Uterus (tissue), 4 donors: Measurements from ENCODE around the gene CACNA1B. TPM values are rescaled to one million over a fixed set of nuclear protein-coding genes. Genes with fewer than 3 reads are reported as not detected.

Source experiments
- DNase-seq, 2 donors: peaks; one replicate each; pipeline ENCODE4 v3.0.0-alpha.2; 2019 to 2020
- H3K27ac ChIP-seq, 2 donors: fragments of 200-600 bp; sonication (generic); 1 replicate in 1 of 2; 2 replicates in 1 of 2; pipeline ENCODE4 v1.5.1; 2016 to 2018
- H3K27me3 ChIP-seq, 2 donors: fragments of 200-600 bp; sonication (generic); one replicate each; pipeline ENCODE4 v1.5.1; 2018 to 2019; ENCODE audit warnings: control low read depth in 1 of 2
- H3K36me3 ChIP-seq, 2 donors: fragments of 200-600 bp; sonication (generic); one replicate each; pipeline ENCODE4 v1.5.1; 2019; ENCODE audit warnings: control low read depth in 1 of 2
- H3K4me1 ChIP-seq, 2 donors: fragments of 200-600 bp; sonication (generic); one replicate each; pipeline ENCODE4 v1.5.1; 2018 to 2019; ENCODE audit warnings: control low read depth in 1 of 2
- H3K4me3 ChIP-seq, 2 donors: fragments of 200-600 bp; sonication (generic); 1 replicate in 1 of 2; 2 replicates in 1 of 2; pipeline ENCODE4 v1.5.1; 2018 to 2019; ENCODE audit warnings: mild to moderate bottlenecking in 1 of 2
- H3K9me3 ChIP-seq, 2 donors: fragments of 200-600 bp; sonication (generic); one replicate each; pipeline ENCODE4 v1.5.1; 2019; ENCODE audit warnings: control low read depth in 1 of 2
- POLR2A ChIP-seq, 2 donors: fragments of 450-650 bp; IDR thresholded peaks; one replicate each; pipeline ENCODE4 v1.6.1; 2016; ENCODE audit warnings: antibody characterized with exemption in 2 of 2, mild to moderate bottlenecking in 1 of 2, moderate library complexity in 1 of 2
- intact Hi-C: fragments of 100-400 bp; cut with DNase I; formaldehyde crosslinking; loops from one replicate; pipeline ENCODE4 v1.15.1; 2023; ENCODE audit warnings: low total_unique reads
- total RNA-seq, 4 donors: library from RNA; depleted of rRNA in 3 of 4; stranded (reverse); fragments of >200 nt in 3 of 4; gene quantifications; one replicate each; pipeline versions ENCODE4 v1.1.0 to v1.2.4, GENCODE V29; 2014 to 2023
- TF ChIP-seq, protein P1 (sequence below), 4 experiments: fragments of 200-600 bp in 2 of 4; fragments of 450-650 bp in 2 of 4; sonication (generic) in 2 of 4; IDR thresholded peaks; one replicate each; pipeline ENCODE4 v1.5.1; 2016 to 2019; ENCODE audit warnings: antibody characterized with exemption in 4 of 4, mild to moderate bottlenecking in 2 of 4, moderate library complexity in 1 of 4
- donor health status: DM: yes; HTN: yes; CAD: no.

The CACNA1B gene
- total RNA-seq, 4 donors from 2014 or later: 0.12 to 0.97 TPM; not detected in 2

DNA sequence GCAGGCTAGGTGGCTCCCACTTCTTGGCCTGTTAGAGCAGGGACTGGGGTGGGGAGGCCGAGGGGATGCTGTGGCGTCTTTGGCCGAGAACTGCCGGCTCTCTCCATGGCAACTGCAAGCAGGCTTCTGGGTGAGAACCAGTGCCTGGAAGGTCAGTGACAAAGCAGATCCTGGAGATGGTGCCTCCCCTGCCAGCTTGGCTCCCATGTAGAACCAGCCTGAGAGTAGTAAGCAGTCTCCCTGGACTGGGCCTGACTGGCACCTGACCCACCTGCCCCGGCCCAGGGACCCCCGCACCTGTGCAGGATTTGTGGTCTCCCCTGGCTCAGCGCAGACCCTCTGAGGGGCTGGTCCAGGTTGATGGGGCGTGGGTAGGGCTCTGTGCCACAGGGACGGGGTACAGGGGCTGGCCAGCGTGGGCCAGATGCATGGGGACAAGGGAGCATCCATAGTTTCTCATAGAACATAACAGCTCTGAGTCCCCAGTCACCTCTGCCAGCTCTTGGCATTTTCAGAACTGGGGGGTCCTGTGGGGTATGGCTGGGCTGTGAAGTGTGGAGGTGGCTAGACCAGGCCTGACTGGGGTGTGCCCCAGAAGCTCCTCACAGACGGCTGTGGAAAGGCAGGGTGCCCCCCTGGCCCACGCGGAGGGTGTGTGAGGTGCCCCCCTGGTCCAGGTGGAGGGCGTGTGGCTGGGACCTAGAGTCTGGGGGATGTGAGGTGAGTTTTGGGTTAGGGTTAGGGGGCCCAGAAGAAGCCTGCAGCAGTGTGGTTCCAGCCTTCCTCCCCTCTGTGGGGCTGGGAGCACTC is 22.2 kb downstream of the CACNA1B start:
- Histone ChIP-seq H3K27ac (no peak overlapping the region), H3K27me3 (no peaks in the 10 kb centered on the region), H3K36me3 (no peaks in the 10 kb centered on the region), H3K9me3 (no peaks in the 10 kb centered on the region), H3K4me1 (no peaks in the 10 kb centered on the region), H3K4me3 (no peak overlapping the region)
- intact Hi-C loops: no loop called here
- DNase-seq: no peak
- TF ChIP-seq, protein P1, sequence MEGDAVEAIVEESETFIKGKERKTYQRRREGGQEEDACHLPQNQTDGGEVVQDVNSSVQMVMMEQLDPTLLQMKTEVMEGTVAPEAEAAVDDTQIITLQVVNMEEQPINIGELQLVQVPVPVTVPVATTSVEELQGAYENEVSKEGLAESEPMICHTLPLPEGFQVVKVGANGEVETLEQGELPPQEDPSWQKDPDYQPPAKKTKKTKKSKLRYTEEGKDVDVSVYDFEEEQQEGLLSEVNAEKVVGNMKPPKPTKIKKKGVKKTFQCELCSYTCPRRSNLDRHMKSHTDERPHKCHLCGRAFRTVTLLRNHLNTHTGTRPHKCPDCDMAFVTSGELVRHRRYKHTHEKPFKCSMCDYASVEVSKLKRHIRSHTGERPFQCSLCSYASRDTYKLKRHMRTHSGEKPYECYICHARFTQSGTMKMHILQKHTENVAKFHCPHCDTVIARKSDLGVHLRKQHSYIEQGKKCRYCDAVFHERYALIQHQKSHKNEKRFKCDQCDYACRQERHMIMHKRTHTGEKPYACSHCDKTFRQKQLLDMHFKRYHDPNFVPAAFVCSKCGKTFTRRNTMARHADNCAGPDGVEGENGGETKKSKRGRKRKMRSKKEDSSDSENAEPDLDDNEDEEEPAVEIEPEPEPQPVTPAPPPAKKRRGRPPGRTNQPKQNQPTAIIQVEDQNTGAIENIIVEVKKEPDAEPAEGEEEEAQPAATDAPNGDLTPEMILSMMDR (IDR thresholded peaks at IDR 0.05): no peak
- no peak for TF ChIP-seq POLR2A (IDR thresholded peaks at IDR 0.05)

DNA sequence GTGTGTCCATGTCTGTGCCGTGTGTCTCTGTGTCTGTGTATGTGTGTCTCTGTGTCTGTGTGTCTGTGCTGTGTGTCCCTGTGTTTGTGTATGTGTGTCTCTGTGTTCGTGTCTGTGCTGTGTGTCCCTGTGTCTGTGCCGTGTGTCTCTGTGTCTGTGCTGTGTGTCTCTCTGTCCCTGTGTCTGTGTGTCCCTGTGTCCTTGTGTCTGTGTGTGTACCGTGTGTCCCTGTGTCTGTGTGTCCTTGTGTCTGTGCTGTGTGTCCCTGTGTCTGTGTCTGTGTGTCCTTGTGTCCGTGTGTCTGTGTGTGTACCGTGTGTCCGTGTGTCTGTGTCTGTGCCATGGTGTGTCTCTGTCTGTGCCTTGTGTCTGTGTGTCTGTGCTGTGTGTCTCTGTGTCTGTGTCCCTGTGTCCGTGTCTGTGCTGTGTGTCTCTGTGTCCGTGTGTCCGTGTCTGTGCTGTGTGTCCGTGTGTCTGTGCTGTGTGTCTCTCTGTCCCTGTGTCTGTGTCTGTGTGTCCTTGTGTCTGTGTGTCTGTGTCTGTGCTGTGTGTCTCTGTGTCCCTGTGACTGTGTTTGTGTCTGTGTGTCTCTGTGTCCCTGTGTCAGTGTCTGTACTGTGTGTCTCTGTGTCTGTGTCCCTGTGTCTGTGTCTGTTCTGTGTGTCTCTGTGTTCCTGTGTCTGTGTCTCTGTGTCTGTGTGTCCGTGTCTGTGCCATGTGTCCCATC is 23.2 kb downstream of the CACNA1B start:
- TF ChIP-seq, protein P1 (IDR thresholded peaks at IDR 0.05): no peak
- no peak for TF ChIP-seq POLR2A (IDR thresholded peaks at IDR 0.05)
- no peak overlapping the region for H3K4me3 ChIP-seq
- no peak overlapping the region for H3K27ac ChIP-seq
- H3K4me1 ChIP-seq: no peaks in the 10 kb centered on the region
- H3K27me3 ChIP-seq: no peaks in the 10 kb centered on the region
- no peaks in the 10 kb centered on the region for H3K36me3 ChIP-seq
- DNase-seq: no peak
- no peaks in the 10 kb centered on the region for H3K9me3 ChIP-seq
- intact Hi-C loops: no loop called here

DNA sequence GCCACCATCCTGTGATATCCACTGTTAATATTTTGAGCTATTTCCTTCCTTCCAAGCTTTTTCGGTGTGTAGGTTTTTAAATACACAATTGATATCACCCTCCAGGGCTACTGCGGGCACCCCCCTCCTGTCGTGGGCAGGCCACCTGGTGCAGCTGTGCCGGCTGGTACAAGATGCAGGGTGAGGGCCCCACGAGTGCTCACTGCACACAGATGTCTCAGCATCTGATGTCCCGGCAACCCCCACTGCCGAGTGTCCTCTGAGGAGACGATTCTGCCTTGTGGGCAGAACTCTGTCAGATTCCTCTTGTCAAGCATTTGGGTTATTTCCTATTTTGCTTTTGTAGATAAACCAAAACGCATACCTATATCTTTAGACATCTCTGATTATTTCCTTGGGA is 25.1 kb downstream of the CACNA1B start:
- intact Hi-C loops: no loop called here
- Histone ChIP-seq H3K4me1 (no peaks in the 10 kb centered on the region), H3K9me3 (no peaks in the 10 kb centered on the region), H3K27me3 (no peaks in the 10 kb centered on the region), H3K36me3 (no peaks in the 10 kb centered on the region), H3K4me3 (no peak overlapping the region), H3K27ac (no peak overlapping the region)
- DNase-seq: no peak
- TF ChIP-seq POLR2A (IDR thresholded peaks at IDR 0.05): no peak
- TF ChIP-seq, protein P1 (IDR thresholded peaks at IDR 0.05): no peak

DNA sequence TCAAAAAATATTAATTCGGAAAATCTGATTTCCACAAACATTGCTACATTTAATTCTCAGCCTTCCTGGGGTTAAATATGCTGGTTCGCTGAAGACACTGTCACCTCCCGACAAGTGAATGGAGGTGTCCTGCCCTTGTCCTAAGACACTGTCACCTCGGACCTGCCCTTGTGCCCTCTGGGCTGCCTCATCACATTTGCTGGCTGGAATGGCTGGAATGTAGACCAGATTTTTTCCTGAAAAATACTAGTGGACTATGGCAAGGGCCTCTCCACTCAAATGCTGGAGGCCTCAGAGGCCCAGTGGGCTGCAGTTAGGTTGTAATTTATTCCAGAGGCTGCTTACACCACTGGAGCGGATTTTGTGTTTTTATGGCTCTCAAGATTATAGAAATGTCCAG is 28.2 kb downstream of the CACNA1B start:
- Histone ChIP-seq H3K27me3 (no peaks in the 10 kb centered on the region), H3K4me1 (no peaks in the 10 kb centered on the region), H3K4me3 (no peak overlapping the region), H3K27ac (no peak overlapping the region), H3K36me3 (no peaks in the 10 kb centered on the region), H3K9me3 (no peaks in the 10 kb centered on the region)
- intact Hi-C loops: no loop called here
- no peak for DNase-seq
- no peak for TF ChIP-seq POLR2A (IDR thresholded peaks at IDR 0.05)
- TF ChIP-seq, protein P1 (IDR thresholded peaks at IDR 0.05): no peak

DNA sequence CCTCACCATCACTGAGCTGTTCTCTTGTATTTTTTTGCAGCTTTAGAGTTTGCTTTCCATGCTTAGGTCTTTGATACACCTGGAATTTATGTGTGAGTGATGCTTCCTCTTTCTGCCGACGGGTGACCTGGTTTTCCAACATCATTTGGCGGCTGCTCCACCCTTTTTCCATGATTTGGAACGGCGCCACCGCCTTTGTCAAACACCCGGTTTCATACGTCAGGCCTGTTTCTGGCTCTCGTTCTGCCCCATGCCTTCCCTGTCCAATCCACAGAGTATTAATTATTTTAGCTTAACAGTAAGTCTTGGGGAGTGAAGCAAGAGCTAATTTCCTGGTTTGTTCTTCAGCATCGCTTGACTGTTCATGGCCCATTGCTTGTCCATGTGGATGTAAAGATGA is 30.2 kb downstream of the CACNA1B start:
- Histone ChIP-seq H3K4me1 (no peaks in the 10 kb centered on the region), H3K9me3 (no peaks in the 10 kb centered on the region), H3K4me3 (no peak overlapping the region), H3K36me3 (no peaks in the 10 kb centered on the region), H3K27ac (no peak overlapping the region), H3K27me3 (no peaks in the 10 kb centered on the region)
- TF ChIP-seq POLR2A (IDR thresholded peaks at IDR 0.05): no peak
- TF ChIP-seq, protein P1 (IDR thresholded peaks at IDR 0.05): no peak
- intact Hi-C loops: no loop called here
- no peak for DNase-seq
